GM21737 (cell line): ENCODE measurements around the gene POLR1F.

Experiments
- ATAC-seq: cut with Tn5 transposase; IDR thresholded peaks from one replicate; pipeline ENCODE4 v1.9.1; 2021; ENCODE audit warnings: mild to moderate bottlenecking, moderate library complexity; ENCODE audit not compliant: unreplicated experiment

POLR1F gene

DNA sequence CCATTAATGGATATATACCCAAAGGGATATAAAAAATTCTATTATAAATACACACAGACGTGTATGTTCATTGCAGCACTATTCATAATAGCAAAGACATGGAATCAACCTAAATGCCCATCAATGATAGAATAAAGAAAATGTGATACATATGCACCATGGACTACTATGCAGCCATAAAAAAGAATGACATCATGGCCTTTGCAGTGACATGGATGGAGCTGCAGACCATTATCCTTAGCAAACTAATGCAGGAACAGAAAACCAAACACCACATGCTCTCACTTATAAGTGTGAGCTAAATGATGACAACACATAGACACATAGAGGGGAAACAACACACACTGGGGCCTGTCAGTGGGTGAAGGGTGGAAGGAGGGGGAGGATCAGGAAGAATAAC, 33.0 kb downstream of the POLR1F start:
- no peak for ATAC-seq

GRCh38 chr7:19674266-19674960, 34.4 kb downstream of the POLR1F start:
- ATAC-seq = no peak

DNA sequence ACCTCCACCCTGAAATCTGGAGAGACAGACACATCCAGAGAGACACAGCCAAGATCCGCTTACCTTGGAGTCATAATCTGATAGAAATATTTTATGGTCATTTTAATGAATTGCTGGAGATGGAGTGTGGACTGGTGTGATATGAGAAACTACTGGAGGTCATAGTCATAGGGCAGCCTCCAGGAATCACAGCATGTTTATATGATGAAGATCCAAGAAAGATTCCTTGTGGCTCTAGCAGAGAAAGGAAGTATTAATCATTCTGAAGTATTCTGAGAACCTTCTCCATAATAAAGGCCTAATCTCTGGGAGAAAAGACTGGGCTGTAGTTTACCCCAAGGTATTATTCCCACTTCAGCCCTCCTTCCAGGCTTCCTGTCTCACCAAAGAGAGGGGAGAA, 38.0 kb downstream of the POLR1F start:
- ATAC-seq = no peak

DNA sequence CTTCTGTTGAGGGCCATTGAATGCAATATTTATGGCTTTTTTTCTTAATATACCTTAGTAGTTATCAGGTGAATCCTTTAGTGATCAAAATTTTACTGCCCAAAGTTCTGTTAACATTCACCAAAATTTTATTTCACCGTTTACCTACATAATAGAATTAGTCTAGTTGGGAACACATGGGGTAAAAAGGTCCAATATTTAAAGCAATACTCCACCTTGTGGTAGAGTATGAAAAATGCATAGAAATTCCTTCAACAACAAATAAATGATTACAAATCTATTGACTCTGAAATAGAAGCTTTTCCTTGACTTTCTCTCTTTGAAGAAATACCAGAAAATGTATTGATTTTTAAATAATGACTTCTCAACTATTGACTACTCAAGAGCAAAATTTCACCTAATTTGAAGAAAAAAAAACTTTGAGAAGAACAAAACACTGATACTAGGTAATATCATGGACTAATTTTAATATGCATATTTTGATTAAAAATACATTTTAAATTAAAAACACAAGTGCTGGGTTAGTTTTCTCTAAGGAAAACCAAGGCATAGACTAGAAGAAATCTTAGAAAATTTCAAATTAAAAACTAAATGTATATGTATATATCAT, 43.3 kb downstream of the POLR1F start:
- no peak for ATAC-seq

DNA sequence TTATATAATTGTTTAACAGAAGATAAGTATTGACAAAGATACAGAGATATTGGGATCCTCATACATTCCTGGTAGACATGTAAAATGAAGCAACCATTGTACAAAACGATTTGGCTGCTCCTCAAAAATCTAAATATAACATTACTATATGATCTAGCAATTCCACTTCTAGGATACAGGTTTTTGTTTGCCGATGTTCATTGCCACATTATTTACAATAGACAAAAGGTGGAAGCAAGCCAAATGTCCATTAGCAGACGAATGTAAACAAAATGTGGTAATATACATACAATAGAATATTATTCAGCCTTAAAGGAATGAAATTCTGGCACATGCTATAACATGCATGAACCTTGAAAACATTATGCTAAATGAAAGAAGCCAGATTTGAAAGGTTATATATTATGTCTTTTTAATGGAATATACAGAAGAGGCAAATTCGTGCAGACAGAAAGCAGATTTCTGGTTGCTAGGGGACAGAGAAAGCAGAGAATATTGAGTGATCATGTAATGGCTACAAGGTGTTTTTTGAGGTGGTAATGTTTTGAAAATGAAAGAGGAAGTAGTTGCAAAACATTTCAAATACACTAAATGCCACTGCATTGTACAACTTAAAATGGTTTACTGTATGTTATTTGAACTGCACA, 44.9 kb downstream of the POLR1F start:
- peak; percentile 84 for ATAC-seq

DNA sequence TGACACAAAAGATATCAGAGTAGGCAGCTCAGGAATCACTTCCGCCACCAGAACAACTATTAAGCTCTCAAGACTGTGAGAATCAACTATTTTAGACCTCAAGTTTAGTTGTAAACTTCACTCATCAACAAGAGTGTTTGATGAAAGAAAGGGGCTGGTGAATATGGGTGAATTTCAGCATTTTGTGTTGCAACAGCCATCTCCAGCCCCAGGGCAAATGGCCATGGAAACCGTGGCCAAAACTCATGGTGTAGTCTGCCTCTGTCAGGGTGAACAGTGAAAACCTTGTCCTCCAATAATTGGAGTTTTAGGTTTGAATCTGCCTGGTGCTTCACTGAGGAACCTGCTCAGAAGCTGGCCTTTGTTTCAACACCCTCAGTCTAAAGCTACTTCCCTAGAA, 60.0 kb downstream of the POLR1F start:
- ATAC-seq = no peak
